Keratinocyte (primary cell): ENCODE data around the gene PTPN21. TPM values are rescaled to one million over a fixed set of nuclear protein-coding genes. Genes with fewer than 3 reads are reported as not detected.

Source experiments
- DNase-seq: peaks from one replicate; pipeline ENCODE4 v3.0.0-alpha.2; 2011; ENCODE audit warnings: low read depth, missing footprints, low spot score
- FAIRE-seq: peaks from 2 replicates; lab custom pipeline; 2011; peaks lifted over from hg19 to GRCh38; lab: Jason Lieb, UNC
- H2AFZ ChIP-seq: 2 replicates; pipeline ENCODE4 v1.6.0; 2012; ENCODE audit warnings: low read length, control low read depth, inconsistent platforms; ENCODE audit not compliant: control insufficient read depth
- H3K27ac ChIP-seq: 2 replicates; pipeline ENCODE4 v1.5.1; 2011; ENCODE audit warnings: low read length; ENCODE audit not compliant: control insufficient read depth, insufficient read depth
- H3K27me3 ChIP-seq: 3 replicates; pipeline ENCODE4 v1.6.0; 2011; ENCODE audit warnings: low read length; ENCODE audit not compliant: control insufficient read depth, insufficient read depth; ENCODE audit errors: extremely low read depth
- H3K36me3 ChIP-seq, 2 experiments: 2 replicates in 1 of 2; 3 replicates in 1 of 2; pipeline ENCODE4 v1.5.1; 2011; ENCODE audit warnings: low read length in 2 of 2, mild to moderate bottlenecking in 1 of 2; ENCODE audit not compliant: control insufficient read depth in 2 of 2, insufficient read depth in 2 of 2; ENCODE audit errors: extremely low read depth in 1 of 2
- H3K4me1 ChIP-seq: 3 replicates; pipeline ENCODE4 v1.5.1; 2011; ENCODE audit warnings: low read length; ENCODE audit not compliant: control insufficient read depth, insufficient read depth; ENCODE audit errors: extremely low read depth
- H3K4me2 ChIP-seq: 3 replicates; pipeline ENCODE4 v1.6.0; 2011; ENCODE audit warnings: low read depth, low read length; ENCODE audit not compliant: control insufficient read depth, insufficient read depth; ENCODE audit errors: extremely low read depth
- H3K4me3 ChIP-seq, 3 experiments: fragments of 200-600 bp in 1 of 3; sonication (generic) in 1 of 3; 2 replicates in 2 of 3; 3 replicates in 1 of 3; pipeline ENCODE4 v1.5.1; 2011 to 2016; ENCODE audit warnings: low read length in 3 of 3, mild to moderate bottlenecking in 3 of 3, control low read depth in 2 of 3, inconsistent platforms in 1 of 3, low read depth in 1 of 3, mixed read lengths in 1 of 3, mixed run types in 1 of 3, moderate library complexity in 1 of 3; ENCODE audit not compliant: control insufficient read depth in 2 of 3, insufficient read depth in 2 of 3; ENCODE audit errors: extremely low read depth in 1 of 3
- H3K79me2 ChIP-seq: 2 replicates; pipeline ENCODE4 v1.6.0; 2012; ENCODE audit warnings: low read length; ENCODE audit not compliant: control insufficient read depth, insufficient read depth
- H3K9ac ChIP-seq: 3 replicates; pipeline ENCODE4 v1.6.0; 2011; ENCODE audit warnings: low read length; ENCODE audit not compliant: control insufficient read depth, insufficient read depth; ENCODE audit errors: extremely low read depth
- H3K9me1 ChIP-seq: 3 replicates; pipeline ENCODE4 v1.6.0; 2011; ENCODE audit warnings: low read length; ENCODE audit not compliant: control insufficient read depth, insufficient read depth; ENCODE audit errors: extremely low read depth
- H3K9me3 ChIP-seq: 2 replicates; pipeline ENCODE4 v1.5.1; 2012; ENCODE audit warnings: low read depth, low read length; ENCODE audit not compliant: control insufficient read depth
- H4K20me1 ChIP-seq: 3 replicates; pipeline ENCODE4 v1.6.0; 2011; ENCODE audit warnings: low read length; ENCODE audit not compliant: control insufficient read depth, insufficient read depth; ENCODE audit errors: extremely low read depth
- CTCF ChIP-seq, 3 experiments: IDR thresholded peaks in 1 of 3; conservative IDR thresholded peaks in 1 of 3; optimal IDR thresholded peaks in 1 of 3; 2 replicates in 2 of 3; 3 replicates in 1 of 3; pipeline versions ENCODE3 to v1.5.1; 2011; ENCODE audit warnings: low read length in 3 of 3, mild to moderate bottlenecking in 3 of 3, moderate library complexity in 2 of 3, control low read depth in 1 of 3, inconsistent platforms in 1 of 3; ENCODE audit not compliant: insufficient read depth in 2 of 3; ENCODE audit errors: extremely low read depth in 1 of 3
- EZH2 ChIP-seq: IDR thresholded peaks from one replicate; pipeline ENCODE4 v1.6.1; 2012; ENCODE audit warnings: inconsistent platforms, mild to moderate bottlenecking, low read length, moderate library complexity
- dilution Hi-C: fragments of 300-500 bp; cut with MboI; formaldehyde crosslinking; loops from one replicate; pipeline ENCODE4 v1.7.0; 2020; ENCODE audit warnings: low sequenced_read_pairs; ENCODE audit not compliant: extremely low pct_ligation_motif_present
- polyA plus RNA-seq, 5 experiments: library from polyadenylated mRNA; depleted of rRNA in 3 of 5; stranded (reverse) in 3 of 5; stranded (forward) in 1 of 5; unstranded in 1 of 5; fragments of >200 nt; gene quantifications; 1 replicate in 1 of 5; 2 replicates in 3 of 5; 3 replicates in 1 of 5; pipeline versions ENCODE4 v1.2.1 to v1.2.3, GENCODE V29; 2011 to 2012; ENCODE audit warnings: missing spikeins in 2 of 5, low read depth in 1 of 5, low replicate concordance in 1 of 5

The PTPN21 gene
- polyA plus RNA-seq, 1 donor (not counting 4 experiments of a cell fraction or from before 2014, with no cell fraction given) = 7.4 TPM

DNA sequence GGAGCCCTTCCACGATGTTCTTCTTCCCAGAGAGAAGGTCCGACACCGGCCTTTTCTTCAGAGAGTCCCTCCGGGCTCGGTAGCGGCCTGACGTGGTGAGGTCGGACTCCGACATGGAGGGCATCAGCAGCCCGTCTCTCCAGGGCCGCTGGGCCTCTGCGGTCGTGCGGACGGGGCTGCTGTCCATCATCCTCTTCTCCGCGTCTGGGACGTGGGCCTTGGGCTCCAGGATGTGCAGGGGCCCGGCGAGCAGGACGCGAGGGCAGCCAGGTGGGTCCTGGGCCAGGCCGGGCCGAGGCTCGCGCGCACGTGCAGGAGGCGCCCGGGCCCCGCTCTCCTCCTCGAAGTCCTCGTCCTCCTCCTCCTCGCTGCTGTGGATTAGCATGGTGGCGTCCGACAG lies 75.9 kb downstream of the PTPN21 start:
- Histone ChIP-seq H3K36me3 (peaks cover 8 to 21% of the 10 kb centered on the region in 2 experiments), H4K20me1 (no peaks in the 10 kb centered on the region), H3K9ac (no peak overlapping the region), H3K79me2 (no peaks in the 10 kb centered on the region), H3K9me3 (no peaks in the 10 kb centered on the region), H2AFZ (no peak overlapping the region), H3K4me3 (no peak overlapping the region), H3K4me2 (no peak overlapping the region), H3K4me1 (no peaks in the 10 kb centered on the region), H3K27me3 (no peaks in the 10 kb centered on the region), H3K27ac (no peak overlapping the region), H3K9me1 (no peaks in the 10 kb centered on the region)
- no peak for TF ChIP-seq CTCF (optimal IDR thresholded peaks at IDR 0.05 in 1 of 3, IDR thresholded peaks at IDR 0.05 in 1 of 3, conservative IDR thresholded peaks at IDR 0.05 in 1 of 3; ENCODE audit: extremely low read depth in 1 of 3, insufficient read depth in 2 of 3, low read length in 3 of 3)
- no peak for TF ChIP-seq EZH2
- FAIRE-seq (no peak), DNase-seq (no peak)
- dilution Hi-C loops = no loop called here

GRCh38 chr14:88477513-88478250 lies 77.1 kb downstream of the PTPN21 start:
- Histone ChIP-seq H3K36me3 (peaks cover 4 to 20% of the 10 kb centered on the region in 2 experiments), H2AFZ (no peak overlapping the region), H3K79me2 (no peaks in the 10 kb centered on the region), H3K9ac (no peak overlapping the region), H3K27me3 (no peaks in the 10 kb centered on the region), H3K4me2 (no peak overlapping the region), H3K4me1 (no peaks in the 10 kb centered on the region), H3K9me3 (no peaks in the 10 kb centered on the region), H3K4me3 (no peak overlapping the region), H3K9me1 (no peaks in the 10 kb centered on the region), H3K27ac (no peak overlapping the region), H4K20me1 (no peaks in the 10 kb centered on the region)
- TF ChIP-seq EZH2 (no peak), CTCF (optimal IDR thresholded peaks at IDR 0.05 in 1 of 3, IDR thresholded peaks at IDR 0.05 in 1 of 3, conservative IDR thresholded peaks at IDR 0.05 in 1 of 3; ENCODE audit: extremely low read depth in 1 of 3, insufficient read depth in 2 of 3, low read length in 3 of 3) (no peak)
- no peak for DNase-seq
- dilution Hi-C loops = no loop called here
- FAIRE-seq = no peak
